Measurements from ENCODE around the gene MTARC2. TPM values are rescaled to one million over a fixed set of nuclear protein-coding genes. Genes with fewer than 3 reads are reported as not detected.
"Not testable (repeated sequence)": the region's sequence is repeated elsewhere in the genome, so short reads cannot be mapped to it uniquely, and the experiment has no call there.

Gene MTARC2
- total RNA-seq, 1 donor from 2014 or later, result 3.0 TPM

DNA sequence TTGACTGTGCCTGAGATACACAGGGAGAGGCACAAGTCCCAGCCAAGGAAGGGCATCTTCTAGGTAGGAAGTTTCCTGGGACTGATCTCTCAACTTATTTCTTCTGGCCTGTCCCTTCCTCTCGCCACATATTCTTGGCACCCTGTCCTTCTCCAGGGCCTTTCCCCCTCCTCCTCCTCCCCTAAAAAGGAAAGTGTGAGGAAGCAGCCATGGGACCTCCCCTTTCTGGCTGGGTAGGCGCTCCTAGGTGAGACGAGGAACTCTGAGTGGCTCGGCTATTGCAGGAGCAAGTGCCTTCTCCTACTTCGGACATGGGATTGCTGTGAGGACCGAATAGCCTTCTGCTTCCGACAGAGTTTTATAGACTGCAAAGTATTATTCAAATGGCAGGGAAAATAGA lies 15.5 kb upstream of the MTARC2 start:
- ATAC-seq, result peak; percentile 20

DNA sequence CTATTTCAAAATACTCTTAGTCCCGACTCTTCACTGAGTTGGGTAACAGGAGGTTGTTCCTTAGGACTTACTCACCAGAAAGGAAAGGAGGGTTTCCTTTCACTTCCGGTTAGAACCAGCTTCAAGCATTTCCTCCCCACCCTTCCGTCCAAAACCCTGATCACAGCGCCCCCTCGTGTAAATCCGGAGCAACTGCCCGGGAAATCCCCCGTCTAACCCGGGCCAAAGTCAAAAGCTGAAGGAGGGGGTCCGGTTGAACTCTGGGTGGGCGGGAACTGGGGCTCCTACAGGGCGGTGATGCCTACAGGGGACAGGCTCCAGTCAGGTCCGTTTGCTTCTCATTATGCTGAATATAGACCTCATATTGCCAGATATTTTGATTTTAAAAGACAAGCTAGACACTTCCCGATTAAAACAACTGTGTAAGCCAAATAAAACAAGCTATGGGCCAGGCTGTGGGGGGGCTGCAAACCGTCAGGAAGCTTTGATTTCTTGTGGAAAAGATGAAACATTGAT lies 15.0 kb upstream of the MTARC2 start:
- peak; percentile 99 for ATAC-seq

DNA sequence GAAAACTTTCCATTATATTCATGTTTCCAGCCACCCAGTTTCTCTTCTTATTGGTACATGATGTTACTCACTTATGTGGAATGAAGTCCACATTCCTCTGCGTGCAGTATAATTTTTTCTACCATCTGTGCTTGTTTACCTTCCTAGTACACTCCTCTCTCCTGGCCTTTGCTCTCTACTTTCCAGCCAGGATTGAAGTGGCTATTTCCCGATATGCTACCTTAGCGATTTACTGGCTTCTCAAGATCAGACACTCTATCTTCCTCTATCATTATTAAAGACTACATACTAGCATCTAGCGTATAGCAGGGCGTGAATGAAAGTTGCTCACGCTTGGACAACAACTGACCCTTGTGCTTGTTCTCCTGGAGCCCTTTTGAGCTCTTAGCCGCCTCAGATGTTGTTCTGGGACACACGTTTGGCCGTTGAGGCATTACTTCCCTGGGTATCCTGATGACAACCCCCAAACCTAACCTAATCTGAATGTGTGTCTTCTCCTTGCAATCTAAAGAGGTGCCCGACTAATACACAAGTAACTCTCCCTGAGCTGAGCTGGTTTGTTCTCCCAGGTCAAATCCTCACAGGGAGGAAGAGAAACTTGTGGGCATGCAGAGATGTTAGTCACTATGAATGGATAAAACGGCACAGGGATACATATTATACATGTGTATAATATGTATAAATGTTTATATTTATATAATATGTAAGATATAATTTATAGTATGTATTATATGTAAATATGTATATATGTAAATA lies 13.4 kb upstream of the MTARC2 start:
- no peak for ATAC-seq

DNA sequence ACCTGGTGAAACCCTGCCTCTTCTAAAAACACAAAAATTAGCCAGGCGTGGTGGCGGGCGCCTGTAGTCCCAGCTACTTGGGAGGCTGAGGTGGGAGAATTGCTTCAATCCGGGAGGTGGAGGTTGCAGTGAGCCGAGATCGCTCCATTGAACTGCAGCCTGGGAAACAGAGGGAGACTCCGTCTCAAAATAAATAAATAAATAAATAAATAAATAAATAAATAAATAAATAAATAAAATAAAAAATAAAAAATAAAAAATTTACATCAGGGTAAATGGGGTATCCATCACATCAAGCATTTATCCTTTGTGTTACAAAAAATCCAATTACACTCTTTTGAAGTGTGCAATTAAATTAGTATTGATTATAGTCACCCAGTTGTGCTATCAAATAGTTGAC lies 11.8 kb upstream of the MTARC2 start:
- not testable (repeated sequence) for ATAC-seq

DNA sequence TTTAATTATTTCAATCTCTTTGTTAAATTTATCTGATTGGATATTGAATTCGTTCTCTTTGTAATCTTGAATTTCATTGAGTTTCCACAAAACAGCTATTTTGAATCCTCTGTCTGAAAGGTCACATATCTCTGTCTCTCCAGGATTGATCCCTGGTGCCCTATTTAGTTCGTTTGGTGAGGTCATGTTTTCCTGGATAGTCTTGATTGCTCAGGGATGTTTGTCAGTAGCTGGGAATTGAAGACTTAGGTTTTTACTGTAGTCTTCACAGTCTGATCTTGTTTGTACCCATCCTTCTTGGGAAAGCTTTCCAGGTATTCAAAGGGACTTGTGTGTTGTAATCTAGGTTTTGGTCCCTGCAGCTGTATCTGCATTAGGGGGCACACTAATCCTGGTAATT lies 6.8 kb upstream of the MTARC2 start:
- no peak for ATAC-seq

DNA sequence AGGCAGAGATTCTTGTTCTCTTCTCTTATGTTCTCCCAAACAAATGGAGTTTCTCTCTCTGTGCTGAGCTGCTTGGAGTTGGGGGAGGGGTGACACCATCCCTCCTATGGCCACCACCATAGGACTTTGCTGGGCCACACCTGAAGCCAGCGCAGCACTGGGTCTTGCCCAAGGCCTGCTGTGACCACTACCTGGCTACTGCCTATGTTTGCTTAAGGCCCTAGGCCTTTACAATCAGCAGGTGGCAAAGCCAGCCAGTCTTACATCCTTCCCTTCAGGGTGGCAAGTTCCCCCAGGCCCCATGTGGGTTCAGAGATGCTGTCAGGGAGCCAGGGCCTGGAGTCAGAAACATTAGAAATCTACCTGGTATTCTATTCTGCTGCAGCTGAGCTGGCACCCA lies 6.3 kb upstream of the MTARC2 start:
- ATAC-seq, result no peak

DNA sequence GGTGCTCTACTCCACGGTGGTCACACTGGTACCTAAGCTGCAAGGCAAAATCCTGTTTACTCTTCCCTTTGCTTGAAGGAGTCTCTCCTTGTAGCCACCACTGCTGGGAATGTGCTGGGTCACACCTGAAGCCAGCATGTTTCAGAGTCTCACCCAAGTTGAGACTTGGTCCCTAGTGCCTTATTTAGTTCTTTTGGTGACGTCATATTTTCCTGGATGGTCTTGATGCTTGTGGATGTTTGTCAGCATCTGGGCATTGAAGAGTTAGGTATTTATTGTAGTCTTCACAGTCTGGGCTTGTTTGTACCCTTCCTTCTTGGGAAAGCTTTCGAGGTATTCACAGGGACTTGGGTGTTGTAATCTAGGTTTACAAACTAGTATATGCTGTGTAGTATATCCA lies 5.6 kb upstream of the MTARC2 start:
- no peak for ATAC-seq

DNA sequence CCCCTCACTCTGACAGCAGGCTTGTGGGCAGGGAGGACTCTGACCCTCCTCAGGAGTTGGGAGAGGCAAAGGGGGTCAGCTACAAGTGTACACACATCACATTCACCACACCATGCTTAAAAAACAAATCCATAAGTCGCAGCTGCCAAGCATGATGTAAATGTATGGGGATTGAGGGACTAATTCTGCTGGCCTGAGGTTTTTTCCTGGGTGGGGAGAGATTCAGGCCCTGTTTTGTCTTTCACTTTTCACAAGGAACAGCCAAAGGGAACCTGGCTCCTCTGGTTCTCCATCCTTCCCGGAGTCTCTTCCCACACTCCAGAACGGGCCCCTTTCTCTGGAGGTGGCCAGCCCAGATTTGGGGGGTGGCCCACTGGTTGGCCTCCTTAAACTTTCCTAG lies 1.3 kb upstream of the MTARC2 start:
- no peak for ATAC-seq

DNA sequence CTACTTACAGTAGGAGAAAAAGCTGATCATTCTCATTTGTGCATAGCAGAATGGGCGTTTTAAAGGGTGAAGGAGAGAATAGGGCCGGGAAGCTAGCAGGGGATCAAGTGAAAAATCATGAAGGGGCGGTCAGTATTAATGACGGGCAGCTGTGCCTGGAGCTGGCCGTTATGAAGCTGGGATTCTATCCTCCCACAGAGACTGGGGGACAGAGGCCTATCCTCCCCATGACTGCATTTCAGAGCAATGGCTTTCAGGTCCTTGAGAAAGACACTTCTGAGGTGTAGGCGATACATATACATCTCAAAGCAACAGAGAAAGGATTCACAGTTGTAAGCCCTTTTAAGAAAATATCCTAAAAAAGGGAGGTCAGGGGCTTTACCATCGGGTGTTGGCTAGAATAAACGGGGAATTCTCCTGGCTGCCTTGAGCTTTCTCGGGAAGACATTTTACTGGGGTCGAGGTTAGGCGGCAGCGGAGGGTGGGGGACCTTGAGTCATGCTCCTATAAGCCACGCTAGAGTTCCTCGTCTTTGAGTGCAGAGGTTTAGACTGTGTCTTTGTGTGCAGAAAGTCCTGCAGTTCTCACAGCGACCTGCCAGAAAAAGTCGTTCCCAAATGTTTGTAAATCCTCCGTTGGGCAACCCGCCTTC lies 559 bp upstream of the MTARC2 start:
- ATAC-seq, result no peak

DNA sequence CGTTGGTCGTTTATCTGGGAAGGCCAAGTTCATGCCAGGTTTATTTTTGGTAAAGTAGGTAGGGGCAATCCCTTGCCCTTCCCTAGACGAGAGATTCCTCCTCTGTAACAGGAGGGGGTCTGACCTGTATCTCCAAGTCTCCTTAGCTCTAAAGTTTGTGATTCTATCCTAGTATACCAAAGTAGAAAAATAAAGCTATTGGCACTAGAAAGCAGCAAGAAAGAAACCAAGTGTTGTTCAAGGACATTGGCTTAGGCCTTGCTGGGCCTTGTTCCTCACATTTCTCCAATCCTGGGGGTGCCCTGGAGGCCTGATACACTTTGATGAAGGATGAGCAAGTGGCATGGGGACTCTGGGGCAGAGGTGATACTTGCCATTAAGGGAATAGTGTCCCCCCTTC lies 814 bp downstream of the MTARC2 start:
- no peak for ATAC-seq

DNA sequence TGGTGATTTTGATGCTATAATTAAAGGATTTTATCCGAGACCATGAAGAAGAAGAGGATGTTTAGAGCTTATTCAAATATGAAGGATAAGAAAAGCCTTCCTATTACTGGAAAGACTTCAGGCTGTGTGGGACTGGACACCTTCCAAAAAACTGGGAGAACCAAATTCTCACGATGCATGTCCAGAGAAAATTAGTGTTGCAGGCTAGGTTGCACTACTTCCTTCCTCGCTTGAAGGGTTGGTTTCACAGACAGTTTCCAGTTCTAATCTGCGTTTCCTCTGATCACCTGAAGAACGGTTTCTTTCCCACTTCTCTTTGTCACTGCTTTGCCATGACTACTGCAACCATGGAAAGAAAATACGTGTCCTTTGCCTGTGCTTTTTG lies 2.0 kb downstream of the MTARC2 start:
- no peak for ATAC-seq

DNA sequence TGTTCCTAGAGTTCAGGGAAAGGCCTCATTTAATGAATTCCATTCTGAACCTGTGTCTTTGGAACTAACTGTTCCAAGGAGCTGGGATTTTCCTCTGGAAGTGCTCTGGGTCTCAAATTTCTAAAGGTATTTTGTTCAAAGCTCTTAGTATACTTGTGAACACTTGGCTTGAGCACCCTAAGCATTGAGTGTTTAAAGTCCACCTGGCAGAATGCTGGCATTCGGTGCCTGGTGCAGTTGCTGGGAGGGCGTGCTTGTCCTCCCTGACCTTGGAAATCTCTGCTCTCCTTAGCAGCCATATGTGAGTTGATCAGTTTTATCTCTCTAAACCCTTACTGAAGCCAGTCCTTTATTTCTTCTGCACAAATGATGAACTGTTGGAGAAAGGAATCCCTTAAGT lies 3.0 kb downstream of the MTARC2 start:
- ATAC-seq, result no peak

DNA sequence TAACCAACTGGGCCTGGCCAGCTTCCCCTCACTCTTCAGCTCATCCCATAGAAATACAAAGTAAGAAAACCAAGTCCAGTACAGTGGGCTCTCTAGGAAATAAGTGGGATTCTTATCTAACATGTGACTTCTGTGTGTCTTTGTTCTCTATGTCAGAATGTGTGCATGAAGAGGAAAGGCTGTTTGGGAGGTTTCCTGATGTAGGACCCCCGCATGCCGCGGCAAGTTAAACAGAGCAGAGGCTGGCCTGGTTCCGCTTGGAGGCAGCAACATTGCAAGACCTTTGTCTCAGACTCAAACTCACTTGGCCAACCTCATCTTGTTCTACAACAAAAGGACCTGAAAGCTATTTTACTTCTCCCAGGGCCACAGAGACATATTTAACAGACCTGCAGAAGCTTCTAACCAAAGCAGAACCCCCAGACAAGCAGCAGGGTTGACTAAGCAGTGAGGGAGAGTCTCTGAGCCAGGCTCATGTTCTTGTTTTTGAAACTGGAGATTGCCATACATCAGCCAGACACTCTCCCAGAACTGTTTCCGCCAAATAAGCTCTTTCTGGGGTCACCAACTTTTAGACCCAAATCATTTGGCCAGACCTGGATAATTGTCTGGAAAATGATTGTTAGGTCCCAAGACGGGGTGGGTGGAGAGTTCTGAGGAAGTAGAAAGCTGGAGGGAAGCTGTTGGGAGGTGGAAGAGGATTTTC lies 6.2 kb downstream of the MTARC2 start:
- no peak for ATAC-seq

DNA sequence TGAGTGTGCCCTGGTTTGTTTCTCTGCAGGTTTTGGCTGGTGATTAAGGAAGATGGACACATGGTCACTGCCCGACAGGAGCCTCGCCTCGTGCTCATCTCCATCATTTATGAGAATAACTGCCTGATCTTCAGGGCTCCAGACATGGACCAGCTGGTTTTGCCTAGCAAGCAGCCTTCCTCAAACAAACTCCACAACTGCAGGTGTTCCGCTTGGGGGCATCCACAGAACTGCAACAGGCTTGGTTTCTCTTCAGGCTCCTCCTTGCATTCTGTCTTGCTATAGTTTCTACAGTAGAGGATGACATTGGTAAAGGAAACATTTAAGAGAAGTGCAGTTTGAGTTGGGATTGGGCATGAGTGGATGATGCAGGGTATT lies 6.8 kb downstream of the MTARC2 start:
- no peak for ATAC-seq

DNA sequence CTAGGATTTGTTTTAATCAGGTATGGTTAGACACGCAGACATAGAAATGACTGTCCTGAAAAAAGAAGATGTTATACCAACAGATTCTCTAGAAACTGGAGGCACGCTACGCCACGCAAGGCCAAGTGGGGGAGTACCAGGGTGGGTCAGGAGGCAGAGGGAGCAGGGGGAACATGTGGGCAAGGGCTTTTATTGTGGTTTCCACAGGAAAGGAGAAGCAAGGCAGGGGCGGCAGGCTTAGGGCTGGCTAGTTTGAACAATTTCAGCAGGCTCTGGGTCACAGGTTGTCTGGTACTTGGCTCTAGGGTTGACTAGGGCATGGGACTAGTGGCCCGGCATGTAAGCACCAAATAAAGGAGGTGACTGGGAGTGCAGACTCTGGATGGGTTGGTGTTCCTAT lies 7.2 kb downstream of the MTARC2 start:
- no peak for ATAC-seq

DNA sequence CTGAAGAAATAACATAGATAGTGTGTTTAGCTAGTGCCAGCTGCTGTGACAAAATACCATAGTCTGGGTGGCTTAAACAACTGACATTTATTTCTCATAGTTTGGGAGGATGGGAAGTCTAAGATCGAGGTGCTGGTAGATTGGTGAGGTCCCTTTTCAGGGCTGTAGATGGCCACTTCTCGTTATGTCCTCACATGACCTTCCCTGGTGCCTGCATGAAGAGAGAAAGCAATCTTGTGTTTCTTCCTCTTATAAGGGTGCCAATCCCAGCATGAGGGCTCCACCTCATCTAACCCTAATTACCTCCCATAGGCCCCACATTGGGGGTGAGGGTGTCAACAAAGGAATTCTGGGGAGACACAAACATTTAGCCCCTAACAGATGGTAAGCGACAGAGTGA lies 9.3 kb downstream of the MTARC2 start:
- ATAC-seq, result no peak

DNA sequence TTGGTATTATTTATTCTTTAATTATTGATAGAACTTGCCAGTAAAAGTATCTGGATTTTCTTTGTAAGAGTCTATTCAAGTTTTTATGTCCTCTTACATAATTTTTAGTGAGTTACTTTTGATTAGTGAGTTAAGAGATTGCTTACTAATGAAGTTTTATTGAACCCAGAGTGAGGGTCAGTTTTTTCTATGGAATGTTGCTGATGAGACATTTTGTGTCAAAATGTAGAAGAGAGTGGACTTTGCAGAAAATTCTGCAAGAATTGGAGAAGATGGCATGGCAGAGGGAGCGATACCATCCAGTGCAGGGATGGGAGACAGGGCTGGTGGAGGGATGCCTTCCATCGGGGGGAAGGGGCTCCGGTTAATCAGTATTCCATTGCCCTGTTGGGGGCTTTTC lies 11.0 kb downstream of the MTARC2 start:
- ATAC-seq, result no peak

DNA sequence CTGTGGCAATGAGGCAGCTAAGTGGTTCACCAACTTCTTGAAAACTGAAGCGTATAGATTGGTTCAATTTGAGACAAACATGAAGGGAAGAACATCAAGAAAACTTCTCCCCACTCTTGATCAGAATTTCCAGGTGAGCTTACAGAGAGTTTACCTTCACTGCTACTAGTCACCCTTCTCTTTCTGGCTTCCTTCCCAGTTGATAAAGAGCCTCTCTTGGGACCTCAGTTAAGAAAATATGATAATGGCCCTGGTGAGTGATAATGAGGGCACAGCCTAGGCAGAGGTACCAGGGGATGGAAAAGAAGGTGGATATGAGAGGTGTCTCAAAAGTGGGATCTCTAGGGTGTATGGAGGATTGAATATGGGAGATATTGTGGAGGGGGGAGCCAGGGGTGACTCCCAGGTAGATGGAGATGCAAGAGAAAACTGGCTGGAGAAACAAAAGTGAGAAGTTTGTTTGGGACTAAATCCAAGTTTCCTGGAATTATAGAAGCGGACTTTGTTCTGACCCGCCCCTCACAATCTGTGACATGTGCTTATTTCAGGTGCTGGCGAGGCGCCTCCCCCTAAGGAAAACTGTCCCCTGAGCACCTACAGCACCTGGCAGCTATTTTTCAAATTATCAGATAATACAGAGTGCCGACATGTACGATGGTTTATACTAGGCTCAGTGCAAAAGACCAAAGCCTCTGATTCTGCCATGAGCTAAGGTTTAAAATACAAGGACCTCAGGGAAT lies 13.7 kb downstream of the MTARC2 start:
- no peak for ATAC-seq

DNA sequence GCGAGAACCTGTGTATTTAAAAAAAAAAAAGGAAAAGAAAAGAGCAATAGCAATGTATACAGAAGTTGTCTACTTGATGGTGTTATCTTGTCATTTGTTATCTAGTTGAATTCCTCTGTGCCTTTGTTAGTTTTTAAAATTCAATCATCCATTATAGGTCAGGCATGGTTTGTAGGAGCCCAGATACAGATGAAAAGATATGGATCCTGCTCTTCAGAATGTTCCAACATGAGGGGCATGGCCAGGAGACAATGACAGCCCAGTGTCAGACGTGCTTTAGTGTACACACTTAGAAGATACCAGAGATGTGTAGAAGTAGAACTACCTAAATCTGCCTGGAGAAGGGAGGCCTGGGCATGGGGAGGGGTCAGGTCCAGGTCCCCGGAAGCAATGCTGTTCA lies 16.6 kb downstream of the MTARC2 start:
- no peak for ATAC-seq

DNA sequence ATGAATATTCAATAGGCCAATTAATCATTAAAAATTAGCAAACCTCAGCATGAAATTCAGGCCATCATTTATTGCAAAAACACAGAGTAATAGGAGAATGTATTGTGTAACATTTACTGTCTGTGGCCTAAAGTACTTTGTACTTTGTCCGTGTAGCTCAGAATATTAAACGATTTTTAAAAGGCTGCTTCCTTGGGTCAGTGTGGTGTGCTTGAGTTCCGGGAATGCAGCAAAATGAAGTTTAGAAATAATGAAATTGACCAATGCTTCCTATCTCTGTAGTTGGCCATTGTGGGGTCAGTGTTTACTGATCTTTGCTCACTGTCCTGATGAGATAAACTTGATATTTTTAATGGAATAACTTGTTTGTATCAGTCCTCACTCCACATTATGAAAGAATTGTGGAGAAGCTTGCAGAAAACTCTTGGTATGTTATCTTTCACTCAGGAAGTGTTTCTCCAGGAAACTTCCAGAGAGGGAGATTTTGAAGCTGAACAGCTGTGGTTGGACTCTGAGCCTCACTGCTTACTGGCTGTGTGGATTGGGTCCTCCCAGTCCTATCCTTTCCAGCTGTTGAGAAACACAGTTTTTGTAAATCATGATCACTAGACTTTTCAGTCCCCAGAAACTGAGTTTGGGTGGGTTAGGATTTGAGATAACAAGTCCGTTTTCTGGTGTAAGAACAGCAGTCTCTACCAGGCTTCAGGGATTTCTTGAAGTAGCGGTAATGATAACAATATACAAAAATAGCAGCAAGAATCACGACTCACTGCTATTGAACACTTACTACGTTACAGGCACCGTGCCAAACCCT lies 19.4 kb downstream of the MTARC2 start:
- no peak for ATAC-seq

DNA sequence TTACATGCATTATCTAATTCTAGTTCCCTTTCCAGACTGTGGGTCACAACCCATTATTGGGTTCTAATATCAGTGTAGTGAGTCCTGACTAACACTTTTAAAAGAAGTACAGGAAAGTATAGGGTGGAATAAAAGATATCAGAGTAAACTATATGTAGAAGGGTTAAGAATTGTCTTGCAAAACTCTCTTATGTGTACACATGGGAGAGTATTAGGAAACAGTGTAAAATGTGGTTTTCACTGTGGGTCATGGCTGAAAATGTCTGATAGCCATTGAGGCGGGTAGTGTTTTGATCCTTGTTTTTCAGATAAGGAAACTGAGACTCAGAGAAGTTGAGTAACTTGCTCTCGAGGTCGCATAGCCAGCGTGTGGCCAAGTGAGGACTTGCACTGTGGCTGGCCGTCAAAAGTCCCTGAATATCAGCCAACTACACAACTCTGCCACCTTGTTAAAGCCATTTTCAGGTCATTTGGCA lies 20.0 kb downstream of the MTARC2 start:
- no peak for ATAC-seq

DNA sequence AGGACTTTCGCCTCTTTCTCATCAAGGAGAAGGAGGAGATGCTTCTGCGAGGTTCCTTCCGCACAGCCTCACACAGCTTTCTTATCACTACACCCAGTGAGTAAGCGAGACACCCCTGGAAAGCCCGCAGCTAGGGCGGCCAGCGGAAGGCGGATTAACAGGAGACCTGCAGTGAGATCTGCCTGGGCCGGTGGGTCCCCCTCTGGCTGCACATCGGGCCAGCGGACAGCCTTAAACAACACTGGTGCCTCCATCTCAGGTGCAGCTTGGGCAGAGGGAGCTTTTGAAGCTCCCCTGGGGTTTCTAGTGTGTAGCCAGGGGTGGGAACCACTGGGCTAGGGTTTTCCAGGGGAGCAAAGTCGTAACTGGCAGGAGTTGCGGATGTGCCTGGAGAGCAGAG lies 21.1 kb downstream of the MTARC2 start:
- ATAC-seq, result no peak
